Measurements from ENCODE around the gene SPRYD3. TPM values are rescaled to one million over a fixed set of nuclear protein-coding genes. Genes with fewer than 3 reads are reported as not detected.

The SPRYD3 gene
- total RNA-seq, 1 experiment from 2014 or later: 18.5 TPM

- POLR2A ChIA-PET (ENCODE audit: unreplicated experiment): no interaction called here
Observed at GRCh38 chr12:53082637-53083175, 3.5 kb upstream of the SPRYD3 start.

GRCh38 chr12:53078425-53079225, 565 bp downstream of the SPRYD3 start:
- BruUV-seq (replicated peaks): TSS peak; percentile 79
- peak overlapping the region; percentile 92 for H2AFZ ChIP-seq (ENCODE audit: low read length)
- DNase-seq (peak; percentile 49), ATAC-seq (peak; percentile 20)
- H3K79me2 ChIP-seq (ENCODE audit: low read length): peaks cover 20% of the 10 kb centered on the region
- ChIA-PET POLR2A (ENCODE audit: unreplicated experiment) (interaction anchor here (0.5 to 1.1 kb wide), 13 partner anchors 9 to 1286 kb away, joined by 3 to 19 read pairs (median 5); partner anchors contain the start of genes EIF4B, IGFBP6 and KRT8), CTCF (interaction anchor here (0.7 to 2.0 kb wide), 7 partner anchors 13 to 343 kb away, joined by 3 to 17 read pairs (median 8); no protein-coding TSS in a partner anchor)
- peak overlapping the region; percentile 88 for H3K4me2 ChIP-seq (ENCODE audit: low read length)
- peak overlapping the region; percentile 58 for H3K27ac ChIP-seq (ENCODE audit: low read length)
- no peaks in the 10 kb centered on the region for H3K9me3 ChIP-seq (ENCODE audit: low read length)
- H3K4me1 ChIP-seq (ENCODE audit: insufficient read depth, low read length): peaks cover 16% of the 10 kb centered on the region
- H3K9ac ChIP-seq (ENCODE audit: low read length): peak overlapping the region; percentile 83
- no peaks in the 10 kb centered on the region for H3K27me3 ChIP-seq (ENCODE audit: low read length)
- H3K36me3 ChIP-seq (ENCODE audit: low read depth, low read length): peaks cover 5% of the 10 kb centered on the region
- H3F3A ChIP-seq (ENCODE audit: low read length, unreplicated experiment): no peaks in the 10 kb centered on the region
- no peaks in the 10 kb centered on the region for H3K9me2 ChIP-seq (replicated peaks; ENCODE audit: low read length)
- intact Hi-C loops (cut with micrococcal nuclease): loop anchor here (1.0 kb wide), 1 partner anchor 20 kb away; no protein-coding TSS in a partner anchor
- H3K4me3 ChIP-seq (ENCODE audit: low read length): peak overlapping the region; percentile 76
- H4K20me1 ChIP-seq (ENCODE audit: low read length): no peaks in the 10 kb centered on the region
- TF ChIP-seq EZH2 (IDR thresholded peaks at IDR 0.05; ENCODE audit: low read length, unreplicated experiment) (no peak), EZH2phosphoT487 (IDR thresholded peaks at IDR 0.05; ENCODE audit: borderline replicate concordance, low read length) (no peak), CTCF (conservative IDR thresholded peaks at IDR 0.05; ENCODE audit: low read depth, low read length) (no peak)

More at GRCh38 chr12:53082637-53083175, 3.5 kb upstream of the SPRYD3 start:
- Histone ChIP-seq H3K4me1 (ENCODE audit: insufficient read depth, low read length) (peaks cover 16% of the 10 kb centered on the region), H4K20me1 (ENCODE audit: low read length) (no peaks in the 10 kb centered on the region), H3K9me3 (ENCODE audit: low read length) (0 out of 2 replicates have a peak, but pooled peaks cover 10% of the 10 kb centered on the region), H3K4me3 (ENCODE audit: low read length) (no peak overlapping the region), H3K9me2 (replicated peaks; ENCODE audit: low read length) (no peaks in the 10 kb centered on the region), H3F3A (ENCODE audit: low read length, unreplicated experiment) (no peaks in the 10 kb centered on the region), H3K9ac (ENCODE audit: low read length) (no peak overlapping the region), H3K36me3 (ENCODE audit: low read depth, low read length) (no peaks in the 10 kb centered on the region), H3K79me2 (ENCODE audit: low read length) (peaks cover 12% of the 10 kb centered on the region), H3K27ac (ENCODE audit: low read length) (no peak overlapping the region), H2AFZ (ENCODE audit: low read length) (no peak overlapping the region), H3K27me3 (ENCODE audit: low read length) (no peaks in the 10 kb centered on the region), H3K4me2 (ENCODE audit: low read length) (no peak overlapping the region)
- TF ChIP-seq EZH2phosphoT487 (IDR thresholded peaks at IDR 0.05; ENCODE audit: borderline replicate concordance, low read length) (no peak), CTCF (conservative IDR thresholded peaks at IDR 0.05; ENCODE audit: low read depth, low read length) (no peak), EZH2 (IDR thresholded peaks at IDR 0.05; ENCODE audit: low read length, unreplicated experiment) (no peak)
- DNase-seq: no peak
- no TSS peak for BruUV-seq (replicated peaks)
- intact Hi-C loops (cut with micrococcal nuclease): no loop called here
- CTCF ChIA-PET: no interaction called here
- ATAC-seq: no peak

All from PC-3 (cell line).